GM19025 (cell line): ENCODE results near the gene ANAPC7.
"Not testable (repeated sequence)": the region's sequence is repeated elsewhere in the genome, so short reads cannot be mapped to it uniquely, and the experiment has no call there.

Experiments used
- ATAC-seq: cut with Tn5 transposase; IDR thresholded peaks from one replicate; pipeline ENCODE4 v1.9.1; 2021; ENCODE audit warnings: mild to moderate bottlenecking, low read depth, moderate library complexity; ENCODE audit not compliant: unreplicated experiment

ANAPC7 gene

GRCh38 chr12:110403146-110403975 is at the start of gene ANAPC7:
TSS of gene ANAPC7 (minus strand) at chr12:110403708. CDS start at chr12:110403627, 81 bp downstream.
- peak; percentile 75 for ATAC-seq

GRCh38 chr12:110451263-110451662 is 47.8 kb upstream of the ANAPC7 start:
- ATAC-seq, result no peak

GRCh38 chr12:110449799-110450497 is 46.4 kb upstream of the ANAPC7 start, which contains the start of gene ARPC3:
TSS of gene ARPC3 (minus strand) at chr12:110450337. CDS start at chr12:110450260, 77 bp downstream.
- peak; percentile 94 for ATAC-seq

- no peak for ATAC-seq
These were observed 40.9 kb upstream of the ANAPC7 start for GRCh38 chr12:110444455-110444854.

GRCh38 chr12:110436231-110436630 is 32.7 kb upstream of the ANAPC7 start:
- ATAC-seq, result no peak

- ATAC-seq, result no peak
These were observed 28.6 kb upstream of the ANAPC7 start for GRCh38 chr12:110431957-110432587.

- ATAC-seq, result not testable (repeated sequence)
These were observed 26.2 kb upstream of the ANAPC7 start for GRCh38 chr12:110429676-110430075.

GRCh38 chr12:110426406-110426805 is 22.9 kb upstream of the ANAPC7 start:
- no peak for ATAC-seq

GRCh38 chr12:110424237-110424636 is 20.7 kb upstream of the ANAPC7 start:
- ATAC-seq, result no peak

- ATAC-seq, result no peak
These were observed 18.2 kb upstream of the ANAPC7 start for GRCh38 chr12:110421701-110422100.

GRCh38 chr12:110421159-110421661 is 17.7 kb upstream of the ANAPC7 start:
- no peak for ATAC-seq

- ATAC-seq, result not testable (repeated sequence)
These were observed 17.1 kb upstream of the ANAPC7 start for GRCh38 chr12:110420644-110421043.

- not testable (repeated sequence) for ATAC-seq
These were observed 13.6 kb upstream of the ANAPC7 start for GRCh38 chr12:110417113-110417512.

GRCh38 chr12:110410086-110410485 is 6.6 kb upstream of the ANAPC7 start:
- ATAC-seq, result not testable (repeated sequence)

- ATAC-seq, result not testable (repeated sequence)
These were observed 1.7 kb upstream of the ANAPC7 start for GRCh38 chr12:110405126-110405662.

- no peak for ATAC-seq
These were observed 621 bp upstream of the ANAPC7 start for GRCh38 chr12:110403976-110404682.

GRCh38 chr12:110382683-110383082 is 20.8 kb downstream of the ANAPC7 start:
- no peak for ATAC-seq

GRCh38 chr12:110379631-110380030 is 23.9 kb downstream of the ANAPC7 start:
- ATAC-seq, result no peak

- no peak for ATAC-seq
These were observed 24.3 kb downstream of the ANAPC7 start for GRCh38 chr12:110379197-110379596.
